GM19025 (cell line): ENCODE results near the gene TLE3.
"Not testable (repeated sequence)": the region's sequence is repeated elsewhere in the genome, so short reads cannot be mapped to it uniquely, and the experiment has no call there.

ENCODE experiments used
- ATAC-seq: cut with Tn5 transposase; IDR thresholded peaks from one replicate; pipeline ENCODE4 v1.9.1; 2021; ENCODE audit warnings: mild to moderate bottlenecking, low read depth, moderate library complexity; ENCODE audit not compliant: unreplicated experiment

The TLE3 gene

DNA sequence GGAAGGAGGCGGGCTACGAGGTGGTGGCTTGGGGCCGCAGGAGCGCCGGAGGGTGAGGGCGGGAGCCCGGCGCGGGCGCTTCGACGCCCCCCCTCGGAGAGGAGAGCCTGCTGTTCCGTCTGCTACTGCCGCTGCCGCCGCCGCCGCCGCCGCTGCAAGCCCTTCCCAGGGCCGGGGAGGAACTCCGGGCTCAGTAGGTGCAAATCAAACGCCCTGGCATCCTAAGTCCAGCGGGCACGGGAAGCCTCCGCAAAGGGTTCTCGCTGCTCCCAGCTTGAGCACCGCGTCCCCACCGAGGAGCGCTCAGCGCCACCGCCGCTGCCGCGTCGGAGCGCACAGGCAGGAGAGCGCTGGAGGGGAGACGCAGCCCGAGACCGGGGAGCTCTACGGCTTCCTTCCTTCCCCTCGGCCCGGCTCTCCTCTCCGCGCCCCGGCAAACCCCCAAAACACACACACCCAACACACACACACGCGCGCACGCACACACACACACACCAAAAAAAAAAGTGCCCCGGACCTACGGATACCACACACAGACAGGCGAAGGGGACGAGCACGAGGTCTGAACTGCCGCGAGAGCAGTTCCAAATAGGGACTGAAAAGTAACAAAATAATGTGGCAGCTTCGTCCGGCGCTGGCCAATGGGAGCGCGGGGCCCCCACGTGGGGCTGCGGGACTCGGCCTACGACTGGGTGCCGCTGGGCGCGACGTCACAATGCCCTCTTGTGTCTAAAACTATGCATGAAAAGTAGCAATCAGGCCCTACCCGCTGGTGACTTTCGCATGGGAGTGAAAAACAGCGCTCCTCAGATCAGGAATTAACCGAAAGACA lies at the start of gene TLE3:
Gene TLE3 (minus strand): TSS at position 597 of the 832 bp plus-strand sequence. CDS start 1,119 bp downstream, outside the sequence.
- ATAC-seq, result peak; percentile 44

DNA sequence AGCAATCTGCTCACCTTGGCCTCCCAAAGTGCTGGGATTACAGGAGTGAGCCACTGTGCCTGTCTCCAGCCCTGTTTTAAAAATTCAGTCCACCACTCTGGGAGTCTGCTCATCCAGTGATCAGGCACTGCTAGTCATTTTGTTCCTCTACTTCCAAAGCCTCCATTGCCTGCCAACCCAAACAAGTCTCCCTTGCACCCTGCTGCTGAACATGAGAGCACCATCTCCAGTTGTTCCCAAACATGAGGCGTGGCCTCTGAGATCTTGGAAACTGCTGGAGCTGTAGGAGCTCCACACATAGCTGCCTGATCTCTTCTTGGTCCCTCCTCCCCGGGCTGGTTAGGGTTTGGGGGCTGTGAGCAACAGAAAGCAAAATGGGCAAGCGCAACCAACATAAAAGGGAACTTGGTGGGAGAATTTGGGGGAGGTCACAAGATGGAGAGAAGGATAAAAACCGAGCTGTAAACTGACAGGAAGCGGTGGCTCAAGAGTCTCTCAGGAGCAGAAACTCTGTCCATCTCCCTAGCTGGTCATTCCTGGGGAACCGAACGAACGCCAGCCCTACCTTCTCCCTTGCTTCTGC lies 49.6 kb upstream of the TLE3 start:
- no peak for ATAC-seq

DNA sequence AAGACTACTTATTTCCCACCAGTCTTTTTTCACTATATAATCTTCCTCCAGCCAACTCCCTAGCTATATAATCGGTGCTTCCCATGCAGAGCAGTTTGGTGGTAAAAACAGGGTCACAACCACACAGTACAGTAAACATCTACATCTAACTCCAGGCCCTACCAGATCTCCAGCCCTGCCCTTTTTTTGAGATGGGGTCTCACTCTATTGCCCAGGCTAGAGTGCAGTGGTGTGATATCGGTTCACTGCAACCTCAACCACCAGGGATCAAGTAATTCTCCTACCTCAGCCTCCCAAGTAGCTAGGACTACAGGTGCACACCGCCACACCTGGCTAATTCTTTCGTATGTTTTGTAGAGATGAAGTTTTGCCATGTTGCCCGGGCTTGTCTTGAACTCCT lies 49.1 kb upstream of the TLE3 start:
- no peak for ATAC-seq

DNA sequence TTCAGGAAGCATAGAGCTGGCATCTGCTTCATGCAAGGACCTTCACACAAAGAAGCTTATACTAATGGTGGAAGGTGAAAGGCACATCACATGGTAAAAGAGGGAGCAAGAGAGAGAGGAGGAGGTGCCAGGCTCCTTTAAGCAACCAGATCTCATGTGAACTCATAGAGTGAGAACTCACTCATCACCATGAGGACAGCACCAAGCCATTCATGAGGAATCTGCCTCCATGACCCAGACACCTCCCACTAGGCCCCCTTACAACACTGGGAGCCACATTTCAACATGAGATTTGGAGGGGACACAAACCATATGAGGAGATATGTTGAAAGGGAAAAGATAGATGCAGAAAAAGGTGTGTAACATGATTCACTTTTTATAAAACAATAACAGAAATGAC lies 48.4 kb upstream of the TLE3 start:
- ATAC-seq, result no peak

DNA sequence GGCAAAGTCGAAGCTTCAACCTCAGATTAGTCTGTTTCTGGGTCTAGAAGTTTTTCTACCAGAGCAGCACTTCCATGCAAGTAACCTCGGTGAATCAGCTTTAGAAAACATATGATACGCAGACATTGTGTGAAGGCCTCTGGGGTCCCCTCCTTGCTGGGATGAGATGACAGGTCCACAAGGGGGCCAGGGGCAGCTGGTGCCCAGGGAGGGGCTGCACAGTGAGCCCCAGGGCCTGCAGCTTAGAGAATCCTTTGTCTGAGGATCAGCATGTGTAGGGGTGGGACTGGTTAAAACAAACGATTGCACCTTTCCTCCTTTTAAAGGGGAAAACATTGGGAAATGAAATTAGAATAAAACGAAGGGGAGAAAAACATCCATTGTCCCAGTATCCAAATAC lies 47.5 kb upstream of the TLE3 start:
- ATAC-seq, result no peak

DNA sequence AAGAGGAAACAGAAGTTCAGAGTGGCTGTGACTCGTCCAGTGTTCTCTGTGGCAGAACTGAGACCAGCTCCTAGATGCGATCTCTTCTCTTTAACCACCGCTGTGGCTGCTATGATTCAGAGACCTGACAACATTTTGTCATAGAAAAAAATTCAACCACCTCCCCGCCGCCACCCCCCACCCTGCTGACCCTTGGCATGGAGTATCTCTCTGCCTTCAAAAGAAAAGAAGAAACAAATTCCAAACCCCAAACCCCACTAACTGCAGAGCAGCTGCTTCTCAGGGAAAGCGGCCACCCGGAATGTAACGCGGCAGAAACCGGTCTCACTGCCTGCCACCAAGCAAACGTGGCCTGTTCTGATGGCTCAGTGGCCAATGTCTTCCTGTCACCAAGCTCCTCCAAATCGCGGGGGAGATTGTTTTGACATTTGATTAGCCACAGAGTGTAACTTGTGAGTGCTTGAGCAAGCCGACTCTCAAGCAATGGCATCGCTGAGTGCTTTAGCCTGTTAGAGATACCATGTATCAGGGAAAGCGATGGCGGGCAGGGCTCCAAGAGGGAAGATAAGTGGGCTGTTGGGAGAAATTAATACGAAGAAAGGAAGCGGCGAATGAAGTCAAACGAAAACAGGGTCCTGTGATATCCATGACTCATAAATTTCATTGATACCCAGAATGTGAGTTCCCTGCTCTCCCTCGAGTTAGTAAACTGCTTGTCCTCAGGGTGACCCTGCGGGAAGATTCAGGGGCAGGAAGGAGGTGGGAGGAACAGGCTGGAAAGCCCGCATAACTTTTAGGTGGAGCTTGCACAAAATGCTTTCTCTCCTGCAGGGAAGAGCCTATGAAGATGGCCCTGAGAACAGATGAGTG lies 44.8 kb upstream of the TLE3 start:
- ATAC-seq, result no peak

DNA sequence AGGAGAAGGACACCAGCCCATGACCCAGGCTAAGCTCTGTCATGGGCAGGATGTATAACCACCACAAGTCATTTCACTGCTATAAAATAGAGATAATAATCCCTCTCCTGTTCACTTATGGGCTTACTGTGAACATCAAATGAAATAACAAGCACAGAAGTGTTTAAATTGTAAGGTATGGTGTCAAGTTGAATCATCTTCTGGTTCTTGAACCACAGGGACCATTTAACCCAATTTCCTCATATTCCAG lies 44.3 kb upstream of the TLE3 start:
- ATAC-seq, result no peak

DNA sequence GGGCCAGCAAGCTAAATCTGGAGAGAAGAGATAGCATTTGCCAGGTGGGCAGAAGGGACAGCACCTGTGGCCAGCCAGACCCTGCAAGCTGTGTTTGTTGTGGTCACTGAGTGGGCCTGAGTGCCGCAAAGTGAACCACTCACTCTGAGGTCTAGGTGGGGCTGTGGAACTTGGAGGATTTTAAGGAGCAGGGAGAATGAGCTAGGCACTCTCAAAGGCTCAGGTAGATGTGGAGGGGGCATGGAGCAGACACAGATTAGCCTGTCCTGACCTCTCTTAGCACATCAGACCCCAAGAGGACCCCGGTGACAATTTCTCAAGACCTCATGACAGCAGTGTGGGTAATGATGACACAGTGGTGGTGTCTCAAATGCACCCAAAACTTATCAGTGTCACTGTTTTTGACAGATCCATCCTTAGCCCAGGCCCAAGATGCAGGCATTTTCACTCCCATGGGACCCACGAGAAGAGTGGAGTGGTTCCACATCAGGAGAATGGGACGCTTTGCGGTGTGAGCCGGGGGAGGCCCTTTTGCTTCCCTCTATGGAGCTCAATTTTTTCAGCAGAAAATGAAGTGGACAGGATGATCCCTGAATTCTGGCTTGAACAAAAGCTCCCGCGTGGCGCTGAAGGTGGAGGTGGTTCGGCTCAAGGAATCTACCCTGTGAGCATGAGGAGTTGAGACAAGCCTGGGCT lies 43.8 kb upstream of the TLE3 start:
- no peak for ATAC-seq

DNA sequence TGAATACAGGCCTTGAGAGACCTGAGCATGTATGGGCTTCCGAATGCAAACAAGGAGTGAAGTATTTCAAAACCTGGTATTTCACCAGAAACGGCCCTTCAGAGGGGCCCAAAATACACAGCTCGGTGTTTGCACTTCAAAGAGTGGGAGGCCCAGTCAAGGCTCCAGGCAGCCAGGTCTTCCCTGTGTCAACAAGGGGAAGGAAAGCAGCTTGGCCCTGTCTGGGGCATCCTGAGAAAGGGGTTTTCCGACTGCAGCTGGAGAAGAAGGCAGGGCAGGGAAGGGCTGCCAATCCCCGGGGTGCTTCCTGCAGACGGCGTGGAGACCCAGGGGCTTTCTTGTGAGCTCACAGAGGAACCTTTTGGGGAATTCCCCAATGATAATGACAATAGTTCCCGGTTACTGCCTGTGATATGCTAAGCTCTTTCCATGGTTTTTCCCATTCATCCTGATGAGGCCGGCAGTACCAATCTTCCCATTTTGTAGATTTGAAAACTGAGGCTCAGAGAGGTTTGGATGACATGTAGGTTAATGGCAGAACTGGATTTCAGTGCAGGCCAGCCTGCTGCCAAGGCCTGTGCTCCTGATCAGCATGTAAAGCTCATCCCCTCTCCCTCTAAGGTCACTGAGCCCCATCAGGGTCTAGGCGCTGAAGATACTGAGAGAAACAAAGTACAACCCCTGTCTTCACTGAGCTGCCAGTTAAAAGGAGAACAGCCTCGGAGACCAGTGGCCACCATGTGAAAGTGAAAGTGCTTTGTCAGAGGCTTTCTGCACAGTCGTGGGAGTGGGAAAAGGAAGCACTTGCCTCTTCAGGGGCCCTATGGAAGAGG lies 43.0 kb upstream of the TLE3 start:
- no peak for ATAC-seq

DNA sequence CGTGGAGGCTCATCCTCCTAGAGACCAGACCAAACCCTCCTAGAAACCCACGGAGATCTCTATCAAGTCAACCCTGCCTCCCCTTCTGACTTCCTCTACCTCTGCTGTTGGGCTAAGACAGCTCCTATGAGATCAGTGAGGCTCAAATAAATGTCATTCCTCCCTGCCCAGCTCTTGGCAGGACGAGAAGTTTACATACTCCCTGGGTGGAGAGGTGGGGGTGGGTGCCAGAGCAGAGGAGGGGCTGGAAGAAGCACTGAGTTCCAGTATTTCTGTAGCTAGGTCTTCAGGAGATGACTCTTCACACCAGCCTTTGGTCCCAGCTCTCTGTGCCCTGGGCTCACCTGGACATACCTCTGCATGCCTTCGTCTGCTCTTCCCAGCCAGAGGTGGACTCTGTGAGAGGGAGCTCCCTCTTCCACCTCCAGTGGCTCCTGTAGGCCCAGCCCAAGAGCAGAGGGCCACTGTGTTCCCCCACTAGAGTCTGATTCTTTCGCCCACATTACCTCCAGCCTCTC lies 42.4 kb upstream of the TLE3 start:
- no peak for ATAC-seq

DNA sequence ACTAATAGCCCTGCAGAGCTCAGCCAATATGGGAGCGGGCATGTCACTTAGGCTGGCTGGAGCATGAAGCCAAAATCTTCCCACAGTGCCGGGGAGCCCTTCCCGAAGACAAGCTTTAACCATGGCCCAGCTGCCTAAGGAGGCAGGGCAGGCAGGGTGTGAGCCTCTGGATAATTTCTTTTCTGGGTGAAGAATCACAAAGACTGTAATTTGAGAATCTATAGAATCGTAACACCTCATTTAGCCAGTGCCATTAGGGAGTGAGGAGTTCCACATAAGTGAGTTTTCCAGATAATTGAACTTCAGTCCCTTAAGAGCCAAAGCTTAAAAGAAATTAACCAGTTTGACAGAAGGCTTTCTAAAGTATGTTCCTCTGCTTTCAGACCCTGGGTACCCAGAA lies 40.2 kb upstream of the TLE3 start:
- ATAC-seq, result no peak

DNA sequence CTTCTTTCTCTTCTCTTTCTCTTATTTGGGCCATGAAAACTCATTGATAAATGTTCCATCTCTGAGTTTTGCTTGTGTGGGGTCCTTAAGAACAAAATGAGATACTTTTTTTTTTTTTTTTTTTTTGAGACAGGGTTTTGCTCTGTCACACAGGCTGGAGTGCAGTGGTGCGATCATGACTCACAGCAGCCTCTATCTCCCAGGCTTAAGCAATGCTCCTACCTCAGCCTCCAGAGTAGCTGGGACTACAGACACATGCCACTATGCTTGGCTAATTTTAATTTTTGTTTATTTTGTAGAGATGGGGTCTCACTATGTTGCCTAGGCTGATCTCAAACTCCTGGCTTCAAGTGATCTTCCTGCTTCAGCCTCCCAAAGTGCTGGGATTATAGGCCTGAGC lies 39.3 kb upstream of the TLE3 start:
- not testable (repeated sequence) for ATAC-seq

DNA sequence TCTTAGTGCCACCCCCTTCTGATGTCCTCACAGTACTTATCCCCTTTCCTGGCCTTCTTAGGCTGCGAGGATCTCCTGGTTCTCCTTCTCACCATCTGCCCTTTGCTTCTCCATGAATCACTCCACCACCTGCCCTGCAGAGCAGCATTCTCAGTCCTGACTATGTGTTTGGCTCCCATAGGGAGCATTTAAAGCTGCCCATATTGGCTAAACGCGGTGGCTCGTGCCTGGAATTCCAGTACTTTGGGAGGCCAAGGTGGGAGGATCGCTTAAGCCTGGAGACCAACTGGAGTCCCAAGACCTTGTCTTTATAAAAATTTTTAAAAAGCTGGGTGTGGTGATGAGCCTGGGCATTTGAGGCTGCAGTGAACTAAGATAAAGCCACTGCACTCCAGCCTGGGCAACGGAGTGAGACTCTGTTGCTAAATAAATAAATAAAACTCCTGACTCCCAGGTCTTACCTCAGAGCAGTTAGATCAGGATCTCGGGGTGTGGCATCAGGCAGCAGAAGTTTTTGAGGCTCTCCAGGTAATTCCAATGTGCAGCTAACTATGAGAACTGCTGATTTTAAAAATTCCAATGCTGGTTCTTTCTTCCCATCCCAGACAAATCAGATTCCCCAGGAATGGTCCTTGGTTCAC lies 36.2 kb upstream of the TLE3 start:
- no peak for ATAC-seq

DNA sequence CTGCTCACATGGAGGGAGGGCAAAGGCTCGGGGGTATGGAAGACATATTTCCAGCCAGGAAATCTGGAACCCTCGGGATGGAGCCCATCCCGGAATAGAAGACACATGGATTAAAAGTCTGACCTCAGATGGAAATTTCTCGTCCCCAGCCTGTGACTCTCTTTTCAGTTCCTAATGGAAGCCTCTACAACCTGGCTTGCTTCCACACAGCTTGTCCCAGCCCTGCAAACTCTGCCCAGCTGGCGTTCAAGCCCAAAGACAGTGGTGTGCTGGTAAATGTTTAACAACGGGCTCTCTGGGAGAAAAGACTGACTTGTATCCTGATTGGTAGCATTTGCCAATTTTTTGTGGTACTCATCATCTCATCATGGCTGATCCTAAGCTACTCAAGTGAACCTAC lies 35.6 kb upstream of the TLE3 start:
- no peak for ATAC-seq

DNA sequence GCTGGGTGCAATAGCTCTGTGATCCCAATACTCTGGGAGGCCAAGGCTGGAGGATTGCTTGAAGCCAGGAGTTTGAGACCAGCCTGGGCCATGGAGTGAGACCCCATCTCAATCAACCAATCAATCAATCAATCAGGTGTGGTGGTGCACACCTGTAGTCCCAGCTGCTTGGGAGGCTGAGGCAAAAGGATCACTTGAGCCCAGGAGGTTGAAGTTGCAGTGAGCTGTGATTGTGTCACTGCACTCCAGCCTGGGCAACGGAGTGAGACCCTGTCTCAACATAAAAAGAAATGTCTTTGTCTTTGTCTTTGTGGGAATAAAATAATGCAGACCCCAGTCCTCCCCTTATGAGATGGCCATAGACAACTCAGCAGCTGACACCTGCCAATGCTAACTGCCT lies 34.9 kb upstream of the TLE3 start:
- ATAC-seq, result no peak

DNA sequence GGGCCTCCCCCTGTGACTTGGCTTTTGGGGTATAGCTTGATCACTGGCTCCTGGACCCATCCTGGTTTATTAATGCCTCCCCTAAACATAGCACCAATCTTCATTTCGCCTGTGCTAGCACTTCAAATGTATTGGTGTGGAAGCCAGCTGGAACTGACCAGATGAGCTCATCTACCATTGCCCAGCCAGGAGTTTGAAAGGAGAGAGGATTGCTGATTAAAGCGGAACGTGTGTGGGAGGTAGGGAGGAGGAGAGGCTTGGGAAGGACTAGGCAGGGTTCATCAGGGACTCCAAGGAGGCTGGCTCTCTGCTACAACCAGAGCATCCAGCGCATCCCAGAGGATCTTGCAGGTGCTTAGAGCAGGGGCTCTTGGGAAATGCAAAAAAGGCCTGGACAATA lies 34.4 kb upstream of the TLE3 start:
- ATAC-seq, result no peak

DNA sequence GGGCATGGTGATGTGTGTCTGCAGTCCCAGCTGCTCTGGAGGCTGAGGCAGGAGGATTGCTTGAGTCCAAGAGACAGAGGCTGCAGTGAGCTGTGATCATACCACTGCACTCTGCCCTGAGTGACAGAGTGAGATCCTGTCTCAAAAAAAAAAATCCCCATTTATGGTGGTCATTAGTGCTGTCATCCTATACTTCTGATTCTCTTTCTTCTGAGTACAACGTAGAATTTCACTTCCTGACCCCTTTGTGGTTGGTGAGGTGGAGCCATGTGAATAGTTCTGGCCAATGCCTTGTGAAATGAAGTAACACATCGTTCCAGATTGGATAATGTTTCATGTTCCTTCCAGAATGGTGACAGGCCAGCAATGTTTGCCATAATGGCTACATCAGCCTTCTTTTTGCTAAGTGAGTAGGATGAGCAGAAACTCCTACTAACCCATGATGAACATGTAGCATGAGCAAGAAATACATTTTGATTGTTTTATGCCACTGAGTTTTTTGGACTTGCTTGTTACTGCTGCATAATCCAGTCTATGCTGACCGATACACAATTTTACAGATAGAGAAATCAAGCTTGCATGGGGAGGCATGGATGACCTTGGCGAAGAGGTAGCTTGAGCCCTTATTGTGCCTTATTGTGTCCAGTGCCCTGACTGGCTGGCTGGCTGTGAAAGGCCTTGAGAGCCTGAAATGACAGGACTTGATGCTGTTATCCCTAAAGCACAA lies 30.9 kb upstream of the TLE3 start:
- no peak for ATAC-seq

DNA sequence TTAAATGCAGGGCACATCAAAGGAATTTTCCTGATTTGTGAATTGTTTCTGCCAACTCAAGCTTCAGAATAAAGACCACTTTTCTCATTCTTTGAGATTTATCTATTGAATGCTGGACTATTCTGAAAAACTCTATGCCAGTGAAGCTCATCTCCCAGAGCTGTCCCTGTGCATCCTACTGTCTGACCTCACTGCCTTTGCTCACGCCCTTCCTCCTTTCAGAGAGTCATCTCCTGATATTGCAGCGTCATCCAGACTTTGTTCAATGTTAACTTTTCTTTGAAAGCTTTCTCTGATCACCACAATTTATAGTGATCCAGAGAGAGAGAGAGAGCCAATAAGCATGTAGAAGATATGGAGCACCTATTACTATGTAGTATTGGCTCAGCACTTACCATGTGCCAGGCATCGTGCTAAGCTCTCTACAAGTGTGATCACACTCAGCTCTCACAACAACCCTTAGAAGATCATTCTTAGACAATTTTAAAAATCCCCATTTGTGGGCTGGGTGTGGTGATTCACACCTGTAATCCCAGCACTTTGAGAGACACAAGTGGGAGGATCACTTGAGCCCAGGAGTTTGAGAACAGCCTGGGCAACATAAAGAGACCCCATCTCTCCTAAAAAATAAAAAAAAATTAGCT lies 30.2 kb upstream of the TLE3 start:
- ATAC-seq, result no peak
